Stimulated activated CD4-positive, alpha-beta T cell treated with anti-CD3 and anti-CD28 coated beads, Interleukin-2, amount 100 ng/mL, for 4 hours (primary cell): ENCODE results near the gene HES3.

Experiments used
- DNase-seq: peaks from one replicate; pipeline ENCODE4 v3.0.0-alpha.2; 2020; ENCODE audit warnings: low read depth

The HES3 gene

GRCh38 chr1:6279613-6280383, 35.8 kb downstream of the HES3 start:
- no peak for DNase-seq

GRCh38 chr1:6280761-6281451, 36.9 kb downstream of the HES3 start:
- no peak for DNase-seq

GRCh38 chr1:6281511-6282402, 37.8 kb downstream of the HES3 start:
- no peak for DNase-seq

- DNase-seq = no peak
Observed at GRCh38 chr1:6282577-6283270, 38.7 kb downstream of the HES3 start.

GRCh38 chr1:6285336-6285735, 41.4 kb downstream of the HES3 start:
- DNase-seq = no peak

GRCh38 chr1:6286266-6286665, 42.3 kb downstream of the HES3 start:
- no peak for DNase-seq

GRCh38 chr1:6287029-6287428, 43.0 kb downstream of the HES3 start:
- DNase-seq = no peak

- no peak for DNase-seq
Observed at GRCh38 chr1:6287431-6287886, 43.5 kb downstream of the HES3 start.

- no peak for DNase-seq
Observed at GRCh38 chr1:6288026-6288425, 44.0 kb downstream of the HES3 start.

GRCh38 chr1:6288665-6289064, 44.7 kb downstream of the HES3 start:
- no peak for DNase-seq

- DNase-seq = no peak
Observed at GRCh38 chr1:6292102-6292501, 48.1 kb downstream of the HES3 start.

GRCh38 chr1:6294080-6294889, 50.3 kb downstream of the HES3 start:
- no peak for DNase-seq

GRCh38 chr1:6294890-6295556, 51.0 kb downstream of the HES3 start:
- DNase-seq = no peak
